HEK293 (cell line): ENCODE results near the gene DRG1.

Experiments
- CTCF ChIA-PET: fragments of 350-600 bp; formaldehyde crosslinking; extraction: SDS; loops from one replicate; lab custom pipeline; 2021; ENCODE audit warnings: antibody characterized with exemption; lab: Yijun Ruan, JAX
- POLR2A ChIA-PET: fragments of 300-600 bp; formaldehyde crosslinking; extraction: SDS; loops from one replicate; lab custom pipeline; 2020; ENCODE audit warnings: antibody characterized with exemption, inconsistent platforms; lab: Yijun Ruan, JAX
- H3K27ac ChIP-seq: fragments of 200-500 bp; sonication (Bioruptor generic); 2 replicates; pipeline ENCODE4 v1.5.1; 2014; ENCODE audit warnings: low read depth, low read length, control low read depth, inconsistent platforms; ENCODE audit errors: extremely low read depth
- H3K36me3 ChIP-seq, 2 experiments: fragments of 200-500 bp in 1 of 2; sonication (Bioruptor generic) in 1 of 2; 1 replicate in 1 of 2; 2 replicates in 1 of 2; pipeline ENCODE4 v1.5.1; 2014 to 2017; ENCODE audit warnings: inconsistent platforms in 2 of 2, low read length in 2 of 2; ENCODE audit not compliant: control insufficient read depth in 2 of 2, insufficient read depth in 1 of 2
- H3K4me1 ChIP-seq: fragments of 200-500 bp; sonication (Bioruptor generic); 2 replicates; pipeline ENCODE4 v1.5.1; 2014; ENCODE audit warnings: mild to moderate bottlenecking, low read length, inconsistent platforms; ENCODE audit not compliant: control insufficient read depth, insufficient read depth
- H3K4me3 ChIP-seq: 2 replicates; pipeline ENCODE4 v1.5.1; 2011; ENCODE audit warnings: low read depth, mild to moderate bottlenecking, control low read depth, low read length, moderate library complexity
- H3K9me3 ChIP-seq: fragments of 200-500 bp; sonication (Bioruptor generic); 2 replicates; pipeline ENCODE4 v1.5.1; 2014; ENCODE audit warnings: low read depth, low read length, inconsistent platforms; ENCODE audit not compliant: control insufficient read depth, insufficient read depth
- GLIS1 ChIP-seq: fragments of 450-650 bp; formaldehyde crosslinking; IDR thresholded peaks from 2 replicates; pipeline ENCODE4 v1.5.1; 2016; ENCODE audit warnings: missing biosample characterization, missing genetic modification characterization
- PRDM1 ChIP-seq: fragments of 450-650 bp; formaldehyde crosslinking; IDR thresholded peaks from 2 replicates; pipeline ENCODE4; 2016; ENCODE audit warnings: missing biosample characterization, missing genetic modification characterization
- WT1 ChIP-seq: fragments of 450-650 bp; formaldehyde crosslinking; IDR thresholded peaks from 2 replicates; pipeline ENCODE4 v1.5.1; 2016; ENCODE audit warnings: missing biosample characterization, missing genetic modification characterization
- ZFP41 ChIP-seq: fragments of 450-650 bp; formaldehyde crosslinking; IDR thresholded peaks from 2 replicates; pipeline ENCODE4 v1.5.1; 2016; ENCODE audit warnings: missing biosample characterization, missing genetic modification characterization, borderline replicate concordance
- ZNF146 ChIP-seq: fragments of 450-650 bp; formaldehyde crosslinking; IDR thresholded peaks from 2 replicates; pipeline ENCODE4 v1.5.1; 2016; ENCODE audit warnings: missing biosample characterization, missing genetic modification characterization
- ZNF24 ChIP-seq: fragments of 450-650 bp; formaldehyde crosslinking; IDR thresholded peaks from 2 replicates; pipeline ENCODE4 v1.5.1; 2016; ENCODE audit warnings: missing biosample characterization, missing genetic modification characterization
- ZNF292 ChIP-seq: fragments of 450-650 bp; formaldehyde crosslinking; IDR thresholded peaks from 2 replicates; pipeline ENCODE4 v1.5.1; 2016; ENCODE audit warnings: low read depth, missing biosample characterization, missing genetic modification characterization, borderline replicate concordance
- ZNF37A ChIP-seq: fragments of 450-650 bp; IDR thresholded peaks from 2 replicates; pipeline ENCODE4 v1.5.1; 2018; ENCODE audit warnings: missing biosample characterization, missing genetic modification characterization
- ZNF658 ChIP-seq: fragments of 450-650 bp; formaldehyde crosslinking; IDR thresholded peaks from 2 replicates; pipeline ENCODE4; 2016; ENCODE audit warnings: missing biosample characterization, missing genetic modification characterization
- TF ChIP-seq, protein P1 (sequence below): fragments of 450-650 bp; formaldehyde crosslinking; IDR thresholded peaks from 2 replicates; pipeline ENCODE4 v1.5.1; 2016; ENCODE audit warnings: missing biosample characterization, missing genetic modification characterization, borderline replicate concordance
- TF ChIP-seq, protein P2 (sequence below): fragments of 450-650 bp; formaldehyde crosslinking; IDR thresholded peaks from 2 replicates; pipeline ENCODE4 v1.5.1; 2016; ENCODE audit warnings: missing biosample characterization, missing genetic modification characterization
- TF ChIP-seq, protein P3 (sequence below): fragments of 450-650 bp; formaldehyde crosslinking; IDR thresholded peaks from 2 replicates; pipeline ENCODE4 v1.5.1; 2016; ENCODE audit warnings: missing biosample characterization, missing genetic modification characterization

DRG1 gene

DNA sequence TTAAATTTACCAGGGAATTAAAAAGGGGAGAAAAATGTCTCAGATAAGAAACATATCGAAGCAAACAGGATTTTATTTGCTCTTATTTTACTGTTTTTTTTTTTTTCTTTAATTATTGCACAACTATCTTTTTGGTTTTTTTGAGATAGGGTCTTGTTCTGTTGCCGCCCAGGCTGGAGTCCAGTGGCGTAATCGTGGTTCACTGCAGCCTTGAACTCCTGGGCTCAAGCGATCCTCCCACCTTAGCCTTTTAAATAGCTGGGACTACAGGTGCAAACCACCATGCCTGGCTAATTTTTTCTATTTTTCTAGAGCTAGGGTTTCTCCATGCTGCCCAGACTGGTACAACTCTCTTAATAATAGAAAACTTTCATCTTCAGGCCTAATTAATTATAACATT lies 32.5 kb downstream of the DRG1 start:
- TF ChIP-seq ZNF146 (tag by site-specific recombination) (no peak), ZNF24 (no peak), ZNF658 (tag by site-specific recombination) (no peak), ZNF37A (tag by site-specific recombination) (no peak), WT1 (no peak), ZNF292 (tag by site-specific recombination) (no peak), GLIS1 (tag by site-specific recombination) (no peak)
- TF ChIP-seq, protein P1, sequence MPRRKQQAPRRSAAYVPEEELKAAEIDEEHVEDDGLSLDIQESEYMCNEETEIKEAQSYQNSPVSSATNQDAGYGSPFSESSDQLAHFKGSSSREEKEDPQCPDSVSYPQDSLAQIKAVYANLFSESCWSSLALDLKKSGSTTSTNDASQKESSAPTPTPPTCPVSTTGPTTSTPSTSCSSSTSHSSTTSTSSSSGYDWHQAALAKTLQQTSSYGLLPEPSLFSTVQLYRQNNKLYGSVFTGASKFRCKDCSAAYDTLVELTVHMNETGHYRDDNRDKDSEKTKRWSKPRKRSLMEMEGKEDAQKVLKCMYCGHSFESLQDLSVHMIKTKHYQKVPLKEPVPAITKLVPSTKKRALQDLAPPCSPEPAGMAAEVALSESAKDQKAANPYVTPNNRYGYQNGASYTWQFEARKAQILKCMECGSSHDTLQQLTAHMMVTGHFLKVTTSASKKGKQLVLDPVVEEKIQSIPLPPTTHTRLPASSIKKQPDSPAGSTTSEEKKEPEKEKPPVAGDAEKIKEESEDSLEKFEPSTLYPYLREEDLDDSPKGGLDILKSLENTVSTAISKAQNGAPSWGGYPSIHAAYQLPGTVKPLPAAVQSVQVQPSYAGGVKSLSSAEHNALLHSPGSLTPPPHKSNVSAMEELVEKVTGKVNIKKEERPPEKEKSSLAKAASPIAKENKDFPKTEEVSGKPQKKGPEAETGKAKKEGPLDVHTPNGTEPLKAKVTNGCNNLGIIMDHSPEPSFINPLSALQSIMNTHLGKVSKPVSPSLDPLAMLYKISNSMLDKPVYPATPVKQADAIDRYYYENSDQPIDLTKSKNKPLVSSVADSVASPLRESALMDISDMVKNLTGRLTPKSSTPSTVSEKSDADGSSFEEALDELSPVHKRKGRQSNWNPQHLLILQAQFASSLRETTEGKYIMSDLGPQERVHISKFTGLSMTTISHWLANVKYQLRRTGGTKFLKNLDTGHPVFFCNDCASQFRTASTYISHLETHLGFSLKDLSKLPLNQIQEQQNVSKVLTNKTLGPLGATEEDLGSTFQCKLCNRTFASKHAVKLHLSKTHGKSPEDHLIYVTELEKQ (tag by site-specific recombination), result no peak
- peaks cover 86 to 98% of the 10 kb centered on the region in 2 experiments for H3K36me3 ChIP-seq
- ChIA-PET CTCF (no interaction called here), POLR2A (interaction anchor here (0.7 kb wide), 1 partner anchor 86 kb away, joined by 4 read pairs; the partner anchor contains the start of gene PATZ1)
- no peak overlapping the region for H3K4me3 ChIP-seq
- no peaks in the 10 kb centered on the region for H3K4me1 ChIP-seq
- no peaks in the 10 kb centered on the region for H3K9me3 ChIP-seq
- no peak overlapping the region for H3K27ac ChIP-seq

DNA sequence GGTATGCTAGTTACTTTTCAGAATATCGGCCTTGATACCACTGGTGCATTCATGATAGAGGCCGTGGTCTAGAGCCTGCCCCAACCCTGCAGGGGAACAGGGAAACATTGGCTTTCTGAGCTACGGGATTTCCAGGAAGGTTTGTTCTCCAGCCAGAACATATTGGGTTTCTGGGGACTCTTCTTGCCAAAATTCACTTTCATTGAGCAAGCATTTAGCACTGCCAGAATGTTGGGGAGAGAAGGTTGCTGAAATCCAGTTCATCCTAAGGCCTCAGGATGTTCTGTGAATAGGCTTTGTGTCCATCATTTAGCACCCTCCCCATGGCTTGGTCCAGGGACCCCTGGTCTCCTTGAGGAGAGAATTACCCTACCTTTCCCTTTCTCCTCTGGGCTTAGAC lies 36.7 kb downstream of the DRG1 start:
- H3K27ac ChIP-seq, result no peak overlapping the region
- peaks cover 71 to 99% of the 10 kb centered on the region in 2 experiments for H3K36me3 ChIP-seq
- POLR2A ChIA-PET, result no interaction called here
- TF ChIP-seq, protein P2, sequence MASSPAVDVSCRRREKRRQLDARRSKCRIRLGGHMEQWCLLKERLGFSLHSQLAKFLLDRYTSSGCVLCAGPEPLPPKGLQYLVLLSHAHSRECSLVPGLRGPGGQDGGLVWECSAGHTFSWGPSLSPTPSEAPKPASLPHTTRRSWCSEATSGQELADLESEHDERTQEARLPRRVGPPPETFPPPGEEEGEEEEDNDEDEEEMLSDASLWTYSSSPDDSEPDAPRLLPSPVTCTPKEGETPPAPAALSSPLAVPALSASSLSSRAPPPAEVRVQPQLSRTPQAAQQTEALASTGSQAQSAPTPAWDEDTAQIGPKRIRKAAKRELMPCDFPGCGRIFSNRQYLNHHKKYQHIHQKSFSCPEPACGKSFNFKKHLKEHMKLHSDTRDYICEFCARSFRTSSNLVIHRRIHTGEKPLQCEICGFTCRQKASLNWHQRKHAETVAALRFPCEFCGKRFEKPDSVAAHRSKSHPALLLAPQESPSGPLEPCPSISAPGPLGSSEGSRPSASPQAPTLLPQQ (tag by site-specific recombination), result no peak
- TF ChIP-seq PRDM1 (tag by site-specific recombination), result peak; percentile 10; the same call in 1 of the 2 replicates
- CTCF ChIA-PET, result interaction anchor here (1.0 to 4.7 kb wide), 3 partner anchors 16 to 198 kb away, joined by 3 to 26 read pairs (median 5); no protein-coding TSS in a partner anchor
- no peak overlapping the region for H3K4me3 ChIP-seq
- no peaks in the 10 kb centered on the region for H3K4me1 ChIP-seq
- H3K9me3 ChIP-seq, result no peaks in the 10 kb centered on the region

DNA sequence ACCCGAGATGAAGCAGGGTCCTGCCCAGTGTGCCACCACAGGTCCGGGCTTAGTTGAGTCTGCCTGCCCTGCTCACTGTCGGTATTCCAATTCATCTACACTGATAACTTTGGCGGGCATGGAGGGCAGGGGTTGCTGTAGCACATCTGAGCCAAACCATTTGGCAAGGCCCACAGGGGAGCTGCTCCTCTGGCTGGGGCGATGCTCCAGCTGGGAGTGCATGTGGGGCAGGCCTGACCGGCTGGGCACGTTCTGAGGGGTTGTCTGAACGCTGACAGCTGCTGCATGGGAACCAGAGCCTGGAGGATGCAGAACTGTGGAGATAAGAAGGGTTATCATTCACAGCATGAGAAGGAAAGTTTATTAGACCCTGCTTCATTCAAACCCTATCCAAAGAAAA lies 40.4 kb downstream of the DRG1 start:
- POLR2A ChIA-PET, result no interaction called here
- CTCF ChIA-PET, result interaction anchor here (1.9 to 4.7 kb wide), 2 partner anchors 12 kb away, joined by 7 to 26 read pairs; no protein-coding TSS in a partner anchor

More for the DNA sequence above, 40.4 kb downstream of the DRG1 start:
- Histone ChIP-seq H3K36me3 (peaks cover 66 to 100% of the 10 kb centered on the region in 2 experiments), H3K4me3 (no peak overlapping the region), H3K27ac (no peak overlapping the region), H3K9me3 (no peaks in the 10 kb centered on the region), H3K4me1 (no peaks in the 10 kb centered on the region)
- TF ChIP-seq, protein P3, sequence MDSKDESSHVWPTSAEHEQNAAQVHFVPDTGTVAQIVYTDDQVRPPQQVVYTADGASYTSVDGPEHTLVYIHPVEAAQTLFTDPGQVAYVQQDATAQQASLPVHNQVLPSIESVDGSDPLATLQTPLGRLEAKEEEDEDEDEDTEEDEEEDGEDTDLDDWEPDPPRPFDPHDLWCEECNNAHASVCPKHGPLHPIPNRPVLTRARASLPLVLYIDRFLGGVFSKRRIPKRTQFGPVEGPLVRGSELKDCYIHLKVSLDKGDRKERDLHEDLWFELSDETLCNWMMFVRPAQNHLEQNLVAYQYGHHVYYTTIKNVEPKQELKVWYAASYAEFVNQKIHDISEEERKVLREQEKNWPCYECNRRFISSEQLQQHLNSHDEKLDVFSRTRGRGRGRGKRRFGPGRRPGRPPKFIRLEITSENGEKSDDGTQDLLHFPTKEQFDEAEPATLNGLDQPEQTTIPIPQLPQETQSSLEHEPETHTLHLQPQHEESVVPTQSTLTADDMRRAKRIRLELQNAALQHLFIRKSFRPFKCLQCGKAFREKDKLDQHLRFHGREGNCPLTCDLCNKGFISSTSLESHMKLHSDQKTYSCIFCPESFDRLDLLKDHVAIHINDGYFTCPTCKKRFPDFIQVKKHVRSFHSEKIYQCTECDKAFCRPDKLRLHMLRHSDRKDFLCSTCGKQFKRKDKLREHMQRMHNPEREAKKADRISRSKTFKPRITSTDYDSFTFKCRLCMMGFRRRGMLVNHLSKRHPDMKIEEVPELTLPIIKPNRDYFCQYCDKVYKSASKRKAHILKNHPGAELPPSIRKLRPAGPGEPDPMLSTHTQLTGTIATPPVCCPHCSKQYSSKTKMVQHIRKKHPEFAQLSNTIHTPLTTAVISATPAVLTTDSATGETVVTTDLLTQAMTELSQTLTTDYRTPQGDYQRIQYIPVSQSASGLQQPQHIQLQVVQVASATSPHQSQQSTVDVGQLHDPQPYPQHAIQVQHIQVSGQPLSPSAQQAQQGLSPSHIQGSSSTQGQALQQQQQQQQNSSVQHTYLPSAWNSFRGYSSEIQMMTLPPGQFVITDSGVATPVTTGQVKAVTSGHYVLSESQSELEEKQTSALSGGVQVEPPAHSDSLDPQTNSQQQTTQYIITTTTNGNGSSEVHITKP (tag by site-specific recombination), result peak; percentile 75
- no peak for TF ChIP-seq ZFP41 (tag by site-specific recombination)
